Ishikawa (cell line): ENCODE measurements around the gene NLN.

ENCODE experiments used
- CEBPB ChIP-seq: IDR thresholded peaks from 2 replicates; pipeline ENCODE4 v1.6.1; 2012
- CREB1 ChIP-seq: IDR thresholded peaks from 2 replicates; pipeline ENCODE4 v1.6.1; 2012; ENCODE audit warnings: low read depth
- EGR1 ChIP-seq: IDR thresholded peaks from 2 replicates; pipeline ENCODE4 v1.6.1; 2012
- EP300 ChIP-seq: IDR thresholded peaks from 2 replicates; pipeline ENCODE4 v1.6.1; 2012; ENCODE audit warnings: borderline replicate concordance
- FOXM1 ChIP-seq: IDR thresholded peaks from 2 replicates; pipeline ENCODE4 v1.6.1; 2012; ENCODE audit warnings: low read depth, borderline replicate concordance
- MAX ChIP-seq: IDR thresholded peaks from 2 replicates; pipeline ENCODE4 v1.6.1; 2012
- NFIC ChIP-seq: IDR thresholded peaks from 2 replicates; pipeline ENCODE4 v1.6.1; 2012
- RAD21 ChIP-seq: IDR thresholded peaks from 2 replicates; pipeline ENCODE4 v1.6.1; 2012; ENCODE audit warnings: low read depth
- REST ChIP-seq: IDR thresholded peaks from 2 replicates; pipeline ENCODE4 v1.6.1; 2012; ENCODE audit warnings: low read depth, mild to moderate bottlenecking
- TAF1 ChIP-seq: IDR thresholded peaks from 2 replicates; pipeline ENCODE4 v1.6.1; 2012; ENCODE audit warnings: low read depth, mild to moderate bottlenecking
- TCF12 ChIP-seq: IDR thresholded peaks from 2 replicates; pipeline ENCODE4 v1.6.1; 2012; ENCODE audit warnings: low read depth
- TEAD4 ChIP-seq: IDR thresholded peaks from 2 replicates; pipeline ENCODE4 v1.6.1; 2012
- USF1 ChIP-seq: IDR thresholded peaks from 2 replicates; pipeline ENCODE4 v1.6.1; 2012
- ZBTB7A ChIP-seq: IDR thresholded peaks from 2 replicates; pipeline ENCODE4 v1.6.1; 2012; ENCODE audit warnings: low read depth

- no peak for TF ChIP-seq EP300
- no peak for TF ChIP-seq CEBPB
- no peak for TF ChIP-seq TCF12
- TF ChIP-seq MAX = no peak
- TF ChIP-seq FOXM1 = no peak
- no peak for TF ChIP-seq TEAD4
- TF ChIP-seq USF1 = no peak
- no peak for TF ChIP-seq TAF1
- no peak for TF ChIP-seq REST
- no peak for TF ChIP-seq EGR1
- no peak for TF ChIP-seq CREB1
- TF ChIP-seq ZBTB7A = no peak
- no peak for TF ChIP-seq NFIC
- no peak for TF ChIP-seq RAD21
These were observed 820 bp upstream of the NLN start for GRCh38 chr5:65721050-65721719.
